Measurements from ENCODE around the gene OLIG2.
A peak's percentile ranks its signal among the peaks of the same experiment; 100 is the strongest.

OLIG2 gene

DNA sequence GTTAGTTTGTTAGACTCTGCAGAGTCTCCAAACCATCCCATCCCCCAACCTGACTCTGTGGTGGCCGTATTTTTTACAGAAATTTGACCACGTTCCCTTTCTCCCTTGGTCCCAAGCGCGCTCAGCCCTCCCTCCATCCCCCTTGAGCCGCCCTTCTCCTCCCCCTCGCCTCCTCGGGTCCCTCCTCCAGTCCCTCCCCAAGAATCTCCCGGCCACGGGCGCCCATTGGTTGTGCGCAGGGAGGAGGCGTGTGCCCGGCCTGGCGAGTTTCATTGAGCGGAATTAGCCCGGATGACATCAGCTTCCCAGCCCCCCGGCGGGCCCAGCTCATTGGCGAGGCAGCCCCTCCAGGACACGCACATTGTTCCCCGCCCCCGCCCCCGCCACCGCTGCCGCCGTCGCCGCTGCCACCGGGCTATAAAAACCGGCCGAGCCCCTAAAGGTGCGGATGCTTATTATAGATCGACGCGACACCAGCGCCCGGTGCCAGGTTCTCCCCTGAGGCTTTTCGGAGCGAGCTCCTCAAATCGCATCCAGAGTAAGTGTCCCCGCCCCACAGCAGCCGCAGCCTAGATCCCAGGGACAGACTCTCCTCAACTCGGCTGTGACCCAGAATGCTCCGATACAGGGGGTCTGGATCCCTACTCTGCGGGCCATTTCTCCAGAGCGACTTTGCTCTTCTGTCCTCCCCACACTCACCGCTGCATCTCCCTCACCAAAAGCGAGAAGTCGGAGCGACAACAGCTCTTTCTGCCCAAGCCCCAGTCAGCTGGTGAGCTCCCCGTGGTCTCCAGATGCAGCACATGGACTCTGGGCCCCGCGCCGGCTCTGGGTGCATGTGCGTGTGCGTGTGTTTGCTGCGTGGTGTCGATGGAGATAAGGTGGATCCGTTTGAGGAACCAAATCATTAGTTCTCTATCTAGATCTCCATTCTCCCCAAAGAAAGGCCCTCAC, at the start of gene OLIG2:
Gene OLIG2 (plus strand): TSS at position 447 of the 954 bp plus-strand sequence. CDS start 928 bp downstream, outside the sequence.
- FAIRE-seq = no peak

GRCh38 chr21:32976791-32977190, 48.9 kb upstream of the OLIG2 start:
- no peak for FAIRE-seq

DNA sequence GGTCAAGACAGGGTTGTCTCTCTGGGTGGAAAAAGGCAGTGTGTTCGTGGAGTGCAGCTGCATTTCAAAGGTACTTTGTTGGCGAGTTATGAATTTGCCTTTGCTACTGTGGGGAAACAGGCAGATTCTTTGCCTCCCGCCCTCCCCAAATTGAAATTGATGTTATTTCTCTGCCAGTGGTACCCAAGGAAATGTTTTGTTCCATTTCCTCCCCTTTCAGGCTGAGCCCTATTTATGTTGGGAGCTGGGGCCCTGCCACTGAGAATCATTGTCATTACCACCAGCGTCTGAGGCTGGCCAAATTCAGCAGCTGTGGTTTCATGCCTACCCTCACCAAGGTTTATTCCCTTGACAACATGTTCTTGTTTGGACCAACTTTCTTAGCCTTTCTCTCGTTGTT, 48.5 kb upstream of the OLIG2 start:
- no peak for FAIRE-seq

DNA sequence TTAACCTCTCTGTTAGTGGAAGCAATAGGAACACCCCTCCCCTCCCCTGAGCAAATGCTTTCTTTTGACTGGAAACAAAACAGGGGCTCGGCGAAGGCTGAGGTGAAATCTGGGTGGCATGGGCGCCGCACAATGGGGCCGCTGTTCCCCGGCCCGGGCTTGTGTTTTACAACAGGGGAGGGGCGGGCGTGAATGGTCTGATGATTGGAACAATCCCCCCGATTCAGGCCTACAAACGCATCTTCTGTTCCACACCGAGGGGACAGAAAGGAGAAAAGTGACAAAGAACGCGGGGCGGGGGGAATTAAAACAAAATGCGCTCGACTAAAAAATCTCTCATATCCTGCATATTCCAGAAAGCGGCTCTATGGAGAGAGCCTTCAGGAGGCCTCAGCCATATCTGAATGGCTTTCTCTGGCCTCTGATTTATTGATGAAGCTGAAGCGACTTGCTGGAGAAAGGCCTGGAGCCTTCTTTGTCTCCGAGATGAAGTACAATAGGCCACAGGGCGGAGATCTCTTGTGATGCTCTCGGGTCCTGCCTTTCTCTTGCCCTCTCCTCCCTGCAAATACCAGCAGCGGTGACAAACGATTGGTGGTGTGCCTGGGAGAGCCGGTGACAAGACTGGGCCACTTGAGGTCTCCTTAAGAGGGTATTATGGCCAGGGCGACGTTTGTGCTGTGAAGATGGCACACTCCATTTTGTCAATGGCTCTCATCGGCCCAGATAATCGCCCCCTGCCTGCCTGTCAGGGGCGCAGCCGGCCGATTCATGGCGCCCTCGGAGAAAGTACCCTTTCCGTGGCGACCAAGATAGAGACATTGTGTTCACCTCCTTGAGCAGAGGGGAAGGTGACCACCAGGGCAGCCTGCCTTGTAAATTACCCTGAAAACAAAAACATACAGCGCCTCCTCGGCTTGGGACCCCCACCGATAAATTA, 47.1 kb upstream of the OLIG2 start:
- FAIRE-seq = no peak

DNA sequence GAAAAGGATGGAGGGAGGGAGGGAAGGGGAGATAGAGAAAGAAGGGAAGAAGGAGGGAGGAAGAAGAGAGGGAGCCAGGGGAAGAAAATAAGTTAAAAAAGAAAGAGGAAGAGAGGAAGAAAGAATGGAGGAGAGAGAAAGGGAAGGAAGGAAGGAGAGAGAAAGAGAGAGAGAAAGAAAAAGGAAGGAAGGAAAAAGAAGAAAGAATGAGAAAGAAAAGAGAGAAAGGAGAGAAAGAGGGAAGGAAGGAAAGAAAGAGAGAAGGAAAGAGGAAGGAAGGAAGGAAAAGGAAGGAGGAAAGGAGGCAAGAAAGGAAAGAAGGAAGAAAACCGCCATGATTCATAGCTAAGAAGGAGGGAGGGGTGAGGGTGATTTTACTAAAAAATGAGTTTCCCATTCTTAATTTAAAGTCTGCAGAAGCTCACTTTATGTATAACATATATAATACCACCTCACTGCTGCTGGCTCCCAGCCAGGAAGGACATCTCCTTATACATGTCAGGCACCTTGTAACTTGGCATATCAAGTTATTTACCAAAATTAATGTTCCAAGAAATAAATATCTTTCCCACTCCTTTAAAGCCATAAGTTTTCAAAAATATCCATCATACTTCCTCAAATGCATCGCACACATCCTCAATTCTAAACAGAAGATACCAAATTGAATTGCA, 46.0 kb upstream of the OLIG2 start:
- FAIRE-seq = no peak

GRCh38 chr21:32981096-32981495, 44.6 kb upstream of the OLIG2 start:
- no peak for FAIRE-seq

DNA sequence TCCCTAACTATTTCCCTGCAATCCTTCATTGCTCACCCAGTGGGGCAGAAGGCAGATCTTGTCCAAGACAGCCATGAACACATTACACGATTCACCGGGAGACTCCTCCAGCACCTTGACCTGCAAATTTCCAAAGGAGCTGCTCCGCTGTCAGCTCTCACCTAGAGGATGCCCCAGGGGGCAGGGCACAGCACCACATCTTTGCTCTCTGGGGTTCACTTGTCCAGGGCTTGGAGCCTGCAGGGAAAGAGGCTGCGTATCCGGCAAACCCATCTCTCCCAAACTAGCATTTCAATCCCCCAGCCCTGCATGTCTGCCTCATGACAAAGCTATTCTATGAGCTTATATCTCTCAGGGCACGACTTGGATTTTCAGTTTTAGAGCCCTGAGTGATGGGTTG, 35.1 kb upstream of the OLIG2 start:
- no peak for FAIRE-seq

GRCh38 chr21:32991361-32991760, 34.4 kb upstream of the OLIG2 start:
- no peak for FAIRE-seq

GRCh38 chr21:32993894-32994293, 31.8 kb upstream of the OLIG2 start:
- FAIRE-seq = no peak

- peak; percentile 70 for FAIRE-seq
Observed at GRCh38 chr21:32994305-32994704, 31.4 kb upstream of the OLIG2 start.

- FAIRE-seq = no peak
Observed at GRCh38 chr21:33007747-33008146, 18.0 kb upstream of the OLIG2 start.

GRCh38 chr21:33008333-33009051, 17.2 kb upstream of the OLIG2 start:
- no peak for FAIRE-seq

- FAIRE-seq = no peak
Observed at GRCh38 chr21:33010931-33011330, 14.8 kb upstream of the OLIG2 start.

- no peak for FAIRE-seq
Observed at GRCh38 chr21:33011462-33011861, 14.3 kb upstream of the OLIG2 start.

DNA sequence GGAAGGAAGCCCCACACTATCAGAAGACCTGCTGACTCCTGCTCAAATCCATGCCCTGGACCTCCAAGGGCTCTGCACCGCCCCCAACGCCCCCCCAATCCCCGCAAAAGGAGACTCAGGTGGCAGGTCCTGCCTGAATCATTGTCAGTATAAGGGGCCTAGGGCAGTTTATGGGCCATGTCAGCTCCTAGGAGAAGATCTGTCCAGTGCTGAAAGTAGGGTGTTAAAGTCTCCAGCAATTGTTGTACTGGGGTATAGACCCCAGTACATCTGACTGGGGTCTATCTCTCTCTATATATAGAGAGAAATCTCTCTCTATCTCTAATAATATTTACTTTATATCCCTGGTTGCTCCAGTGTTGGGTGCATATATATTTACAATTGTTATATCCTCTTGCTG, 12.1 kb upstream of the OLIG2 start:
- FAIRE-seq = no peak

- no peak for FAIRE-seq
Observed at GRCh38 chr21:33014331-33014730, 11.4 kb upstream of the OLIG2 start.

DNA sequence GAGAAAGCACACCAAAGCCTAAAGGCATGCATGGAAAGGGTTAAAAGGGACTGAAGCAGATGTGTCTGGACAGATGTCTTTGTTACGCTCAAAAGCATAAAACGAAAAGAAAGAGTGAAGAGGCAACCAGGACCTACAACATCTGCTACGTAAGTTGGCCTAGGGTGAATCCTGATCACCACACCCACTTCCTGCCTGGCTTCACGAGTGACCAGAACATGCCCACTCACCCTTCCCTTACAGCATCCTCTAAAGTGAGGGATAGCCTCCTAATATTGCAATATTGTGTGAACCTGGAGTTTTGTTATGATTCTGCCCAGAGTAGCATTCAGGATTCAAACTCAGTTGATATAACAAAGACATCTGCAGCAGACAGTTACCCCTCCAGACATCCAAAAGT, 10.6 kb upstream of the OLIG2 start:
- no peak for FAIRE-seq

DNA sequence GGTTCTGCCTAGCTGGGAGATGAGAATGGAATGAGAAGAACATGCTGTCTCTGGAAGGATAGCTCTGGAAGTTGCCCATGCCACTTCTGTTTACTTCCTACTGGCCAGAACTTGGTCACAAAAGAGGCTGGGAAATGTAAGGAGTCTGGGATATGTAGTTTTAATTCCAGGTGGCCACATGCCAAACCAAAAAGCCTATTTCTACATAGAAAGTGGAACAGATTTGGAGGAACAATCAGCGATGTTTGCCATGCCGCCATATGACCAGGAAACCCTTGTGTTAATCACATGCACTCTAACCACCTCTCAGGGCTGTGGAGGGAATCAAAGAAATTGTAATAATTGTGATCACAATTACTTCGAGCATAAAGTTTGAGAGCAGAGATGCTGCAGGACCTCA, 10.0 kb upstream of the OLIG2 start:
- no peak for FAIRE-seq

- no peak for FAIRE-seq
Observed at GRCh38 chr21:33018707-33019465, 6.8 kb upstream of the OLIG2 start.

DNA sequence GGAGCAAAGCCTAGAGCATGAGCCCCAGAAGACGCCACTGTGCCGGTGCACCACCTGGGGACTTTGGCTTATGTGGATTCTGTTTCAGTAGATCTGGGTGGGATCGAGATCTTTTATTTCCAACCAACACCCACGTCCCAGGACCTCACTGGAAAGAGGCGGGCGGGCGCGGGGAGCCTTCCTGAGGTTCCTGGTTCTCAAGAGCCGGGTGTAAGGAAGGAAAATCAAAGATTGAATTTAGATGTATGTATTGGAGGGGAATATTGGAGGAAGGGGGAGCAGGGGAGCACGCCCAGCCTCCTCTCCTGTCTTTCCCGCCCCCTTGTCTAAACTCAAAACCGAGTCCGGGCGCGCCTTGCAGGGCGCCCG, 6.2 kb upstream of the OLIG2 start:
- FAIRE-seq = no peak

GRCh38 chr21:33019885-33020557, 5.7 kb upstream of the OLIG2 start:
- no peak for FAIRE-seq

Data from G401.6 (cell line).